ENCODE measurements around the gene EXOC2.
"Not testable (repeated sequence)": the region's sequence is repeated elsewhere in the genome, so short reads cannot be mapped to it uniquely, and the experiment has no call there.

The EXOC2 gene

DNA sequence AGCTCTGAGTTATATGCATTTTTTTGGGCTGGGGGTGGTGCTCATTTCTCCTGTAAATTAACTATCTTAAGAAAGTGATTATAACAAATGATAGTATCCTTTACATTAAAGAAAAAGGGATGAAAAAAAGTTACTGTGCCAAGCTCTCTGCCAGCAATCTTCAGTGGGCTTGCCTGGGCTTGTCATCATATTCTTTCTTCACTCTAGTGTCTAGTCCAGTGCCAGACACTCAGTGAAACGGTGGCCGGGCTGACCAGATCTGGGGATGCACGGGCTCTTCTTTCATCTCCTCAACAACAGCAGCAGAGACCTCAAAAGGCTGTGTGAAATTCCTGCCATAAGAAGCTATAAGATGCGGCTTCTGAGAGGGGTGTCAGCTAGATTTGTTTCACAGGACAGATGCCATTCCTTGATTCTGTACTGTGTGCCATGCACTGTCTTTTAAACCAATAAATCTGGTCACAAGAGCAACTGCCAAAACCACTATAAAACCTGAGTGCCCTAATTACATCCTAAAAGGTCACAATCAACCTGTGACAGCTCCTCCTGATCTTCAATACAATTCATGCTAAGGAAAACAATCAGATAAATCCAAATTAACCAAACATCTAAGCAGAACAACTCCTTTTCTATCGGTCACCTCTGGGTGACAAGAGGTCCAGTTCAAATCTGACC is 12.1 kb downstream of the EXOC2 start:
- no peak for DNase-seq (ENCODE audit: low read depth)

DNA sequence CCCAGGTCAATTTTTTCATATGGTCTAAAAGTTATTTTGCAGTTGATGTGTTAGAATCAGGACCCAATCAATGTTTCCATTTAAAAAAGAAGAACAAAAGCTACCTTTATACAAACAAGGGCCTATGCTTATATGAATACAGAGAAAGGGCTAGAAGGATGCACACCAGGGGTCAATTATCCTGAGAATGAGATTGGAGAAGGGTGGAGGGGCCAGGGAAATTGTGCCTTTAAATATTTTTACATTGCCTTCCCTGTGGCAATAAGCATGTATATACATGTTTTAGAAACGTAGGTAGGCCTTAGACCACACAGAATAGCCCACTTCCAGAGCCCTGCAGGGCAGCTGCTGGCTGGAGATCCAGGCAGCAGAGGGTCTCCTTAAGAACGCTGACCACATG is 12.7 kb downstream of the EXOC2 start:
- DNase-seq (ENCODE audit: low read depth), result no peak

DNA sequence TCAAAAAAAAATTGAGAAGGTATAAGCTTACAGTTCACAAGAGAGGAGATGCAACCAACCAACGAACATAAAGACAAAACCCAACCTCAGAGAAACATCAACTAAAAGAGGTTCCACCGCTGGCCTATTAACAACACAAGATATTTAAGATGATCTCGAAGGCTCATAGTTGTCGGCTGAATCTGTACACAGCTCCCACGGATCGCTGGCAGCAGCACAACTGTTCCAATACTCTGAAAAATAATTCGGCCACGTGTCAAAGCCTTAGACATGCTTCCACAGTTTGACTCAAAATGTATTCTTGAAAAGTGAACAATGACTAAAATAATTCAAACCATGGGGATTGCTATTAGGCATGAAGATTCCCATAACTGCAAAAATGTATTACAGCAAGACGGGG is 13.7 kb downstream of the EXOC2 start:
- no peak for DNase-seq (ENCODE audit: low read depth)

DNA sequence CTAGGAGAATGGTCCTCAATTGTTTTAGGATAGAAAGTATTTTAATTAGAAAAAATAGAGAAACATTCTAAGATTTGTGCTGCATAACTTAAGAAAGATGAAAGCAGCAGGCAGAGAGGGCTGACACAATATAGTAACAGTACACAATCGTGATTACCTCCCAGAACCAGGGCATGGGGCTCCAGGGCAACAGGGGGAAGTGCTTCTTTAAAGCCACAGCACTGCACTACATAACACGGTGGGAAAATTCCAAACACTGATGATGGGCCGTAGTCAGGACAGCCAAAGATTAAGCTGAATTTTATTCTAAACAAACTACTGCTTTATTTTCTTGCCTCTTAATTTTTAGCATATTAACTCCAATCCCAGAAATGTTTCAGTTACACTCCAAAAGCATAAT is 14.4 kb downstream of the EXOC2 start:
- DNase-seq (ENCODE audit: low read depth), result no peak

DNA sequence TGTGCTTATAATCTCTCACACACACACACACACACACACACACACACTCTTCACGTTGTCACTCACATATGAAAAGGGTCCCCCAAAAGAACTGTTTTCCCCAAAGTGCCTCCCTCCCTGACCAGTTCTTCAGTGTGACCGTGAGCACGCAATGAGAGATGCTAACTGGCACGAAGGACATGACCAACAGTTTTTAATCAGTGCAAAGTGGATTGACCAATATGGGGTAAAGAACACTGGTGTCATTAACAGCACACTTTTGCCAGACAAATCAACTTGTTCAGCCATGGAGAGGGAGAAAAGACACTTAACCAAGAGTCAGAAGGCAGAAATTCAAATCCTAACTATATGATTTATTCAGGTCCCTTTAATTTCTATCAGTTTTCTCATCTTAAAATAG is 15.0 kb downstream of the EXOC2 start:
- no peak for DNase-seq (ENCODE audit: low read depth)

DNA sequence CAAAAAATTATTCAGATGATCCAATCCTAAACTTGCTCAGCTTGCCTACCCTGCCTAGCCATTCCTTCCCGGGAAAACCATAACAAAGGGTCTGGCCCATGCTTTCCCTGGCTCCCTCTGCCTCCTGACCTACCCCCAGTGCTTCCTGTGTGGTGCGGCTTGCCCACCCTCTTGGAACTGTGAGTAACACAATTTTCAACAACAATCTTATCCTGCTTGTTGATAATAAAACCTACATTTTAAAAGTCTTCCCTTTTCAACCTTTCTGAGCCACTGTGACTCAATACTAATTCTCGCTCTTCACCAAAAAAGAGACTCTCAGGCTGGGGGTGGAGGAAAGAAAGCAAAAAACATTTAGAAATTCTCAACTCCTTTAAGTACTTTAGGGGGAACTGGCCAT is 18.0 kb downstream of the EXOC2 start:
- peak; percentile 22 for DNase-seq (ENCODE audit: low read depth)

DNA sequence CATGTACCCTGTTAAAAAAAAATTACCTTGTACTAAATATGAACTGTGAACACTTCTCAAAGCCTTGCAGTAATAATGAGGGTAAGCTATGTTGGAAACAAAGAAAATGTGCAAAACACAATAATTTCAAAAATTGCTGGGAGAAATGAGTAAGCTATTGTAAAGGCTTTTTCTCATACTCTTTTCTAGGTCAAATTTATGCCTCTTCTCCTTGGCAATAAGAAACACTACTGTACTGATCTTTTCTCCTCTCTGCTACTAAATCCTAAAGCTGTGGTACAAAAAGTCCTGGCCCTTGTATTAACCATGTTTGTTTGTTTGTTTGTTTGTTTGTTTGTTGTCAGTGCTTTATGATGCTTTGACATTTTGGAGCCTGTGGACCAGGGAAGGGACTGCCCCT is 18.5 kb downstream of the EXOC2 start:
- no peak for DNase-seq (ENCODE audit: low read depth)

DNA sequence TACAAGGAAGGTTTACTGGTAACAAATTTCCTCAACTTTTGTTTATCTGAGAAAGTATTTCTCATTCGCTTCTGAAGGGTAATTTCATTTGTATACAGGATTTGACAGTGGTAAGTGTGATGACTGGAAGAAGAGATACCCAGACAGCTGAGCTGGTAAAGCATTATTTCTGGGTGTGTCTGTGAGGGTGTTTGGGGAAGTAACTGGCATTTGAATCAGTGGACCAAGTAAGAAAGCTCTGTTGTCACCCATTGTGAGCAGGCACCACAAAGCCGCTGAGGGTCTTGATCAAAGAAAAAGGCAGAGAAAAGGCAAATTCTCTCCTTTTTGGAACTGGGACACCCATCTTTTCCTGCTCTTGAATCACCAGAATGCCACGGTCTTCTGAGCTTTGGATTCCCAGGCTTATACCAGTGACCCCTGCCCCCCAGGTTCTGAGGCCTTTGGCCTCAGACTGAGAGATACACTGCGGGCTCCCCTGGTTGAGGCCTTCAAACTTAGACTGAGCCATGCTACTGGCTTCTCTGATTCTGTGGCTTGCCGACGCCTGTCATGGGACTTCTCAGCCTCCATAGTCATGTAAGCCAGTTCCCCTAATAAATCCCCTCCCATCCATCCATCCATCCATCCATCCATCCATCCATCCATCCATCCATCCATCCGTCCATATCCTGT is 25.5 kb downstream of the EXOC2 start:
- no peak for DNase-seq (ENCODE audit: low read depth)

DNA sequence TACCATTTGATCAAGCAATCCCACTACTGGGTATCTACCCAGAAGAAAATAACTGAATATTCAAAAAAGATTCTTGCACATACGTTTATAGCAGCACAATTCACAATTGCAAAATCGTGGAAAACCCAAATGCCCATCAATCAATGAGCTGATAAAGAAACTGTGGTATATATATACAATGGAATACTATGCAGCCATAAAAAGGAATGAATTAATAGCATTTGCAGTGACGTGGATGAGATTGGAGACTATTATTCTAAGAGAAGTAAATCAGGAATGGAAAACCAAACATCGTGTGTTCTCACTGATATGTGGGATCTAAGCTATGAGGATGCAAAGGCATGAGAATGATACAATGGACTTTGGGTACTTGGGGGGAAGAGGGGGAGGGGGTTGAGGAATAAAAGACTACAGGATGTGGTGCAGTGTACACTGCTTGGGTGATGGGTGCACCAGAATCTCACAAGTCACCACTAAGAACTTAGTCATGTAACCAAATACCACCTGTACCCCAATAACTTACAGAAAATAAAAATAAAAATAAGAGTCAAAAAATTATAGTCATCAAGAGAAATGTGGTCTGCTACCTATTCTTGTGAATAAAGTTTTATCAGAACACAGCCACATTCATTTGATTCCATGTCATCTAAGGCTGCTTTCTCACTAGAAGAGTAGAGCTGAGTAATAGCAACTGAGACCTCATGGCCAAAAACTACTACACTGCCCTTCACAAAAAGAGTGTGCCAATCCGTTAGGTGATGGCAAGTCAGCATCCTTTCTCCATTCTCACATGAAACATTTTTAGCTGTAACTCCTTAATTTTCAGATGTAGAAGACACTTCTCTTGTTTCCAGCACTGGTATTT is 27.3 kb downstream of the EXOC2 start:
- DNase-seq (ENCODE audit: low read depth), result no peak

DNA sequence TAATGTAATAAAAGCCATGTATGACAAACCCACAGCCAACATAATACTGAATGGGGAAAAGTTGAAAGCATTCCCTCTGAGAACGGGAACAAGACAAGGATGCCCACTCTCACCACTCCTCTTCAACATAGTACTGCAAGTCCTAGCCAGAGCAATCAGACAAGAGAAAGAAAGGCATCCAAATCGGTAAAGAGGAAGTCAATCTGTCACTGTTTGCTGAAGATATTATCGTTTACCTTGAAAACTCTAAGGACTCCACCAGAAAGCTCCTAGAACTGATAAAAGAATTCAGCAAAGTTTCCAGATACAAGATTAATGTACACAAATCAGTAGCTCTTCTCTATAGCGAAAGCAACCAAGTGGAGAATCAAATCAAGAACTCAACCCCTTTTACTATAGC is 29.2 kb downstream of the EXOC2 start:
- DNase-seq (ENCODE audit: low read depth), result not testable (repeated sequence)

DNA sequence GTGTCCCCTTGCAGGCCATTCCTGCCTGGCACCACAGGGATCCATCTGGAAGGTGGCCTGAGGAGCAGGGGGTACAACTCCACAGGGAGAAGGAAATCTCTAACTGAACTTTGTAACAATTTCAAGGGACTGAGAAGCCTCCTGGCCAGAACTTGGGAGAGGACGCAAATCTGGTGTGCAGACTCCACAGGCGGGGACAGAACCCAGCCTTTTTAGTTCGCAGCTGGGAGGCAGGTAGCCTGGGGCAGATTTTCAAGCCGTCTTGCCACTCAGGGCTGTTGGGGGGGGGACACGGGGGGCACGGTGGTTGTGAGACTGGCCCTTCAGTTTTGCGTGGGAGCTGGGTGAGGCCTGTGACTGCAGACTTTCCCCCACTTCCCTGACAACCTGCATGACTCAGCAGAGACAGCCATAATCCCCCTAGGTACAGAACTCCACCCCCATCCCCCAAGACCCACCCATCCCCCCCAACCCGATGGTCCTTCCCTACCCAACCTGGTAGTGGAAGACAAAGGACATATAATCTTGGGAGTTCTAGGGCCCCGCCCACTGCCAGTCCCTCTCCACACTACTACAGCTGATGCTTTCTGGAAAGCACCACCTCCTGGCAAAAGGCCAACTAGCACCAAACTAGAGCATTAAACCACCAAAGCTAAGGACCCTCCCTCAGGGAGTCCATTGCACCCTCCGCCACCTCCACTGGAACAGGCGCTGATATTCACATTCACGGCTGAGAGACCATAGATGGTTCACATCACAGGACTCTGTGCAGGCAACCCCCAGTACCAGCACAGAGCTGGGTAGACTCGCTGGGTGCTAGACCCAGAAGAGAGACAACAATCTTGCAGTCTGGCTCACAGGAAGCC is 33.0 kb downstream of the EXOC2 start:
- no peak for DNase-seq (ENCODE audit: low read depth)

DNA sequence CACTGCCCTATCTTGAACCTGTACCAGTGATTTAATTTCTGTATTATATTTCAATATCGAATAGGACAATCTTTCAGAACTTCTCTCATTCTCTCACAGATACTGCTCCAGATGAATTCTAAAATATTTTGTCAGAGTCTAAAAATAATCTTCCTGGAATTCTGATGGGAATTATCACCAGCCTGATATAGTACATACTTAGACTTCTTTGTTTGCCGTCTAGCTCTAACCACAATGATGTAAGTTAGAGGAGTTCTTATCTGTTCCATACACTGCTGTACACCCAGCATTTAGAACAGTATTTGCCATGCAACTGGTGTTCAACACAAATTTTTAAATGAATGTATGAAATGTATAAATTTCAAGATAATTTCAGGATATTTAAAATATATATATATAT is 34.7 kb downstream of the EXOC2 start:
- DNase-seq (ENCODE audit: low read depth), result peak; percentile 84

DNA sequence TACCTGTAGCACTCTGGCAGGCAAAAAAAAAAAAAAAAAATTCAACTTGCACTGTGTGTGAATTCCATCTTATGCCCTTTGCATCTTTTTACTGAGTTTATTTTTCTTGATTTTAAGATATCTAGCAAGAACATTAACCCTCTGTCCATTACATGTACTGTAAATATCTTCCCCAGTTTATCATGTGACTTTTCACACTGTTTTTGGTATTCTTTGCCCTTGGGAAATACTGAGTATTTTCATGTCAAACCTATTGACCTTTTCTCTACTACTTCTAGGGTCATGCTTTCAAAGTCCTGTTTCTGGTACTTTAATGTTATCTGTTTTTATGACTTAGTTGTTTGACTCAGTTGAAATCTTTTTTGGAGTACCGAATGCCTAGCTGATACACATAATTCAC is 35.2 kb downstream of the EXOC2 start:
- no peak for DNase-seq (ENCODE audit: low read depth)

DNA sequence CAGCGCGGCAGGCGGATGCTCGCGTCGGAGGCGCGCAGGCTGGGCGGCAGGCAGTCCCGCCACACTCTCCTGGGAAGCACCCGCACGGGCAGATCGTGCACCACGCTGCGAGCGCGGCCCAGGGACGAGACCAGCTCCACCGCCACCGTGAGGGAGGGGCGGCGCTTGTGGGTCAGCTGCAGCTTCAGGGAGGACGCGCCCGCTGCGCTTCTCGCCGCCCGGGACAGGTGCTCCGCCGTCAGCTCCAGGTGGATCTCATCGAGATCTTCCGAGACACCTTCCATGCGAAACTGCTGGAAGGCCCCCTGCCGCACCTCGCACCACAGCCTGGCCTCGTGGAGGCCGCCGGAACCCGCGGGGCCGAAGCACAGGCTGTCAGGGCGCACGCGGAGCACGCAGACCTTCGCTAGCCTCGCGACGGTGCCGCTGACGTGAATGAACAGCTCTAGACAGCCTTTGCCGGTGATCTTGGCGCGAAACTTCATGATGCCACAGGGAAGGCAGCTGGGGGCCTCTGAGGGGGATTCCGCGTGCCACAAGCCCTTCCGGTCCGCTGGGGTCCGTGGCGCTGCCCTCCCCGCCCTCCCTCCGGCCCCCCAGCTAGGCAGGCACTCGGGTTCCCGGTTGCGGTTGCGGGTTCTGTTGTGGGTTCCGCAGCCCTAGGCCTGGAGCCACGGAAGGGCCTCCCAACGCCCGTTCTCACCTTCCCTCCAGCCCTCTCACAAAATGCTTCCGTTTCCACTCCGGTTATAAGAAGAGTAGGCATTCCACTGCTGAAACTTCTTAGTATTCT is 36.3 kb downstream of the EXOC2 start, which contains the start of gene HUS1B:
HUS1B (minus strand) TSS at position 641 of the 793 bp plus-strand sequence; CDS start at position 485, 156 bp downstream.
- DNase-seq (ENCODE audit: low read depth), result no peak

DNA sequence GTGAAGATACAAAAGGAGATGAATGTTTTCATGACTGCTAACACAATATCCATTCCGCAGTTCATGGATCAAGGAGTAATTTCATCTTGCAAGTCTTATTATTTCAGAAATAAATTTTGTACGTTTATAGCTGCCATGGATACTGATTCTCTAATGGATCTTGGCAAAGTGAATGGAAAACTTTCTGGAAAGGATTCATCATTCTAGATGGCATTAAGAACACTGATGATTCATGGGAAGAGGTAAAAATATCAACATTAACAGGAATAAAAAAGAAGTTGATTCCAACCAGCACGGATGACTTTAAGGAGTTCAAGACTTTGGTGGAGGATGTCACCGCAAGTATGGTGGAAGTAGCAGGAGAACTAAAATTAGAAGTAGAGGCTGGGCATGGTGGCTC is 38.8 kb downstream of the EXOC2 start:
- peak; percentile 9 for DNase-seq (ENCODE audit: low read depth)

DNA sequence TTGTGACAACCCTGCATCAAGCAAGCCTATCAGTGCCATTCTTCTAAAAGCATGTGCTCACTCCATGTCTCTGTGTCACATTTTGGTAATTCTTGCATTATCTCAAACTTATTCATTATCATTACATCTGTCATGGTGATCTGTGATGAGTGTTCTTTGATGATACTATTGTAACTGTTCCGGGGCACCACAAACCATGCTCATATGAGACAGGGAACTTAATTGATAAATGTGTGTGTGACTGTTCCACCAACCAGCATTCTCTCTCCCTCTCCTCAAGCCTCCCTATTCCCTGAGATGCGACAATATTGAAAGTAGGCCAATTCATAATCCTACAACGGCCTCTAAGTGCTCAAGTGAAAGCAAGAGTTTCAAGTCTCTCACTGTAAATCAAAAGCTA is 40.1 kb downstream of the EXOC2 start:
- no peak for DNase-seq (ENCODE audit: low read depth)

DNA sequence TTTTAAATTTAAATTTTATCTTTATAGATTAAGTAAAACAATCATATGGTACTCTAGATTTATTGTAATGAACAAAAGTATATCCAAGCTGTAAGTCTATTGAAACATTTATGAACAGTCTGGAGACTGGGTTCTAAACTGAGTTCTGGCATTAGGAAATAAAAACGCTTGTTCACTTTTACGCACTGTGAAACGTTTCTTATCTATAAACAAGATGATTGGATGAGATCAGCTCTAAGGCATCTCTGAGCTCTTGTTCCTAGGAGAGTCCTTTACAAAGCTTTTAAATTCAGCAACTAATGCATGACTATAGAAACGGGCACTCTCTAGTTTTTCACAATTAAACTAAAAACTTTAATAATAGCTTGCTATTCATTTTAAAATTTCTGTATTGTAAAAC is 42.8 kb downstream of the EXOC2 start:
- no peak for DNase-seq (ENCODE audit: low read depth)

DNA sequence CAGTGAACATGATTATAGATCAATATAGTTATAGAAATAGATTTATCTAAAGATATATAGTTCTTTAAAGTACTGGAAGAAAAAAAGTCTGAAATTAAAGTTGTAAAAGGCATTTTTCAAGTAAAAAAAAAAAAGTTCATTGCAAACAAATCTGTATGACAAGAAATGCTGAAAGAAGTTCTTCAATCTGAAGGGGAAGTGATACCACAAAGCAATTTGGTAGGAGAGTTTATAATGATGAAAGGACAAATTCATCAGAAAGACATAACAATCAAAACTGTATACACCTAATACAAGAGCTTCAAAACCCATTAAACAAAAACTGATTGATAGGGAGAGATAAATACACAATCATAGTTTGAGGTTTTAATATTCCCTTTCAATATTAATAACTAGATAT is 50.1 kb downstream of the EXOC2 start:
- no peak for DNase-seq (ENCODE audit: low read depth)

DNA sequence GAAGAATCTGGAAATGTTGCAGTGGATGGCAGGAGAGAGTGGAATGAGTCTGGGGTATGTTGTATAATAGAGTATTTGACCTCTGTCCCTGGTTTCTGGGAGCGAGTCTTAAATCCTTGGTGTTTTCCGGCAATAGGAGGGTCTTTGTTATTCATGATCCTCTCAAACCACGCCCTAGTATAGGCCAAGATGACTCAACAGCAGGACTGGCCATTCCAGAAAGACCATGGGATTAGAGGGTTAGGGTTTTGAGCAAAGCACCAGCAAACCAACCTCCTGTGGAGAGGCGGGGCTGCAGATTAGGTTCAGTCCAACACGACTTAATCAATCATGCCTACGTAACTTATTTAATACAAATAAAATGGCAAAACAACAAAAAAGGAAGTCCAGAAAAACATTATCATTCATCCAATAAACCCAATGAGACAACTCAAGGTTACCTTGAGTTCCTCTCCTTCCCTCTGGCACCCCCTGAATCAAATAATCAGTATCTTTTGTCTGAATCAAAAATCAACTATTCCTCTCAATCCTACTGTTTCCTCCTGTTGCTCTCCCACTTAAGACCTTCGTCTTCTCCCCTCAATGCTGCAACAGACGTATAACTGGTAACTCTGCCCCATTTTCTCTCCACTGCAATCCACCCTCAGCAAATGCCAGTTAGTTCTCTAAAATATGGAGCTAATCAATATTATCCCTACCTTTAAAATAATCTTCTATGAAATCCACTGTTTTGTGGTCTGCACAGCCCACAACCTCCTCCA is 51.5 kb downstream of the EXOC2 start:
- no peak for DNase-seq (ENCODE audit: low read depth)

DNA sequence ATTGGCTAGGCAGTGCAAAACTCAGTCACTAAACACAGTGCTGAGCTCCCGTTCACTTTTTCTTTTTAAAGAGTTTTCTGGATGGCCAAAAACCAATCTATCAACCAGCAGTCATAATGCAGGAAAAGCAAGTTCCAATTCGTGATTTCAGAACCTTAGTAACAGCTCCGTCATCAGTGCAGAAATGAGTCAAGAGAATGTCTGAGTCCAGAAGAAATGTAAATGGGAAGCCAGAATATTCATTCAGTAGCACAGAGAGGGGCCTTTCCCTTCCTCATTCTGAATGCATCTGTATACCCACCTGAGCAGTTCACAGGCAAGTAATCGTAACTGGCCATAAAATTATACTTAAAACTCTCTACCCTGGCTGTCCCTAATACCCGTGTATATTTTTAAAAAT is 56.5 kb downstream of the EXOC2 start:
- DNase-seq (ENCODE audit: low read depth), result no peak

Data from EH (cell line).